ENCODE results near the gene TPRN.

GRCh38 chr9:137240318-137240840 is 39.8 kb upstream of the TPRN start:
- no peak for TF ChIP-seq REST (IDR thresholded peaks at IDR 0.05; ENCODE audit: low read depth)
- TF ChIP-seq TAF1 (IDR thresholded peaks at IDR 0.05; ENCODE audit: low read depth): peak; percentile 25; the same call in 1 of the 2 replicates
- TF ChIP-seq YY1 (IDR thresholded peaks at IDR 0.05; ENCODE audit: low read depth): no peak
- no peak for TF ChIP-seq FOXM1 (IDR thresholded peaks at IDR 0.05; ENCODE audit: borderline replicate concordance, low read depth)
- TF ChIP-seq RAD21 (IDR thresholded peaks at IDR 0.05; ENCODE audit: low read depth): no peak
- TF ChIP-seq EP300 (IDR thresholded peaks at IDR 0.05; ENCODE audit: borderline replicate concordance): 0 out of 2 replicates have a peak, but pooled peaks have one; percentile 28
- TF ChIP-seq ZBTB7A (IDR thresholded peaks at IDR 0.05; ENCODE audit: low read depth): peak; percentile 89
- TF ChIP-seq CREB1 (IDR thresholded peaks at IDR 0.05; ENCODE audit: low read depth): no peak
- peak; percentile 77 for TF ChIP-seq USF1 (IDR thresholded peaks at IDR 0.05)
- TF ChIP-seq EGR1 (IDR thresholded peaks at IDR 0.05): peak; percentile 51
- TF ChIP-seq NFIC (IDR thresholded peaks at IDR 0.05): peak; percentile 71; the same call in 1 of the 2 replicates
